Smooth muscle cell (in vitro differentiated cells): ENCODE results near the gene GRIK1. TPM values are rescaled to one million over a fixed set of nuclear protein-coding genes. Genes with fewer than 3 reads are reported as not detected.

Experiments used
- DNase-seq: peaks from one replicate; lab custom pipeline; 2025; ENCODE audit not compliant: unreplicated experiment; lab: John Stamatoyannopoulos, UW
- H2AFZ ChIP-seq: fragments of 200-600 bp; sonication (generic); 2 replicates; pipeline ENCODE4 v1.6.0; 2016; ENCODE audit warnings: antibody characterized with exemption, low read depth, mild to moderate bottlenecking
- H3F3A ChIP-seq: fragments of 200-600 bp; sonication (generic); 2 replicates; pipeline ENCODE4 v1.6.0; 2017; ENCODE audit warnings: antibody characterized with exemption, low read depth
- H3K27ac ChIP-seq: fragments of 200-600 bp; sonication (generic); 2 replicates; pipeline ENCODE4 v1.5.1; 2016; ENCODE audit warnings: low read depth, mild to moderate bottlenecking
- H3K27me3 ChIP-seq: fragments of 200-600 bp; sonication (generic); 2 replicates; pipeline ENCODE4 v1.6.1; 2016; ENCODE audit warnings: low read depth, mild to moderate bottlenecking
- H3K36me3 ChIP-seq: fragments of 200-600 bp; sonication (generic); 2 replicates; pipeline ENCODE4 v1.5.1; 2016; ENCODE audit warnings: low read depth
- H3K4me1 ChIP-seq: fragments of 200-600 bp; sonication (generic); 2 replicates; pipeline ENCODE4 v1.5.1; 2016; ENCODE audit warnings: low read depth
- H3K4me2 ChIP-seq: fragments of 200-600 bp; sonication (generic); 2 replicates; pipeline ENCODE4 v1.6.0; 2016; ENCODE audit warnings: mild to moderate bottlenecking
- H3K4me3 ChIP-seq: fragments of 200-600 bp; sonication (generic); 2 replicates; pipeline ENCODE4 v1.5.1; 2016; ENCODE audit warnings: mild to moderate bottlenecking
- H3K79me2 ChIP-seq: fragments of 200-600 bp; sonication (generic); 2 replicates; pipeline ENCODE4 v1.6.0; 2016; ENCODE audit warnings: low read depth, mild to moderate bottlenecking
- H3K9ac ChIP-seq: fragments of 200-600 bp; sonication (generic); 2 replicates; pipeline ENCODE4 v1.6.0; 2016; ENCODE audit warnings: low read depth
- H3K9me3 ChIP-seq: fragments of 200-600 bp; sonication (generic); replicated peaks from 2 replicates; pipeline ENCODE4 v1.5.1; 2016; ENCODE audit warnings: low read depth
- H4K20me1 ChIP-seq: fragments of 200-600 bp; sonication (generic); 2 replicates; pipeline ENCODE4 v1.6.0; 2016; ENCODE audit warnings: low read depth
- WGBS: methylation state at CpG from one replicate; pipeline ENCODE4 v1.1.7; 2016; ENCODE audit warnings: low lambda C conversion rate; 5-methylcytosine and 5-hydroxymethylcytosine counted together
- polyA plus RNA-seq: library from polyadenylated mRNA; unstranded; fragments of >200 nt; fragmentation: Nextera tagmentation; extraction: Ambion mirVana; gene quantifications from 2 replicates; pipeline ENCODE4 v1.2.1, GENCODE V29; 2016
- total RNA-seq: library from RNA; depleted of rRNA; stranded (reverse); fragments of >200 nt; gene quantifications from 2 replicates; pipeline ENCODE4 v1.2.3, GENCODE V29; 2014
- TF ChIP-seq, protein P1 (sequence below): fragments of 200-600 bp; sonication (generic); IDR thresholded peaks from 2 replicates; pipeline ENCODE4 v1.5.1; 2017; ENCODE audit warnings: borderline replicate concordance, mild to moderate bottlenecking, antibody characterized with exemption; ENCODE audit not compliant: insufficient read depth, poor library complexity, severe bottlenecking

GRIK1 gene
- total and polyA plus RNA-seq, 2 experiments from 2014 or later: 0.09 TPM; not detected in 1

DNA sequence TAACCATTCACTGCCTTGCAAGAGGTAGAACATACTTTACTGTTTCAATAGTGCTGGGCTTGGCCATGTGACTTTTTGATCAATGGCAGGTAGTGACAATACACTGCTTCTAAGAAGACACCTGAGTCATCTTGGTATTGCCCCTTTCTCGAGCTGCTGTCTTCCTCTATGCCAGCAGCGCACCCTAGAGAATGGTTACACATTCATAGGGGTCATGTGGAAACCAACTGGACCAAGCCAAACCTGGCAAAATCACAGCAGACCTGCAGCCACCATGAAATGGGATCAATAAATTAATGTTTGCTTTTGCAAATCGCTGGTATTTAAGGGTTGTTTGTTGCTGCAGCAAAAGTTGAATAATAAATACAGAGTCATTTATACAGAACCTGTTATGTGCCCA, 122.3 kb downstream of the GRIK1 start:
- H3K36me3 ChIP-seq: no peaks in the 10 kb centered on the region
- no peak overlapping the region for H3K9ac ChIP-seq
- no peak overlapping the region for H3K4me2 ChIP-seq
- no peaks in the 10 kb centered on the region for H3F3A ChIP-seq
- no peaks in the 10 kb centered on the region for H3K9me3 ChIP-seq
- DNase-seq: no peak
- peaks cover under 1% of the 10 kb centered on the region for H3K27me3 ChIP-seq
- H3K4me3 ChIP-seq: no peak overlapping the region
- H3K79me2 ChIP-seq: no peaks in the 10 kb centered on the region
- no peaks in the 10 kb centered on the region for H4K20me1 ChIP-seq
- no peak overlapping the region for H2AFZ ChIP-seq
- H3K4me1 ChIP-seq: no peaks in the 10 kb centered on the region
- 88% methylated on average over 3 of the region's 3 CpGs for WGBS
- H3K27ac ChIP-seq: no peak overlapping the region
- TF ChIP-seq, protein P1, sequence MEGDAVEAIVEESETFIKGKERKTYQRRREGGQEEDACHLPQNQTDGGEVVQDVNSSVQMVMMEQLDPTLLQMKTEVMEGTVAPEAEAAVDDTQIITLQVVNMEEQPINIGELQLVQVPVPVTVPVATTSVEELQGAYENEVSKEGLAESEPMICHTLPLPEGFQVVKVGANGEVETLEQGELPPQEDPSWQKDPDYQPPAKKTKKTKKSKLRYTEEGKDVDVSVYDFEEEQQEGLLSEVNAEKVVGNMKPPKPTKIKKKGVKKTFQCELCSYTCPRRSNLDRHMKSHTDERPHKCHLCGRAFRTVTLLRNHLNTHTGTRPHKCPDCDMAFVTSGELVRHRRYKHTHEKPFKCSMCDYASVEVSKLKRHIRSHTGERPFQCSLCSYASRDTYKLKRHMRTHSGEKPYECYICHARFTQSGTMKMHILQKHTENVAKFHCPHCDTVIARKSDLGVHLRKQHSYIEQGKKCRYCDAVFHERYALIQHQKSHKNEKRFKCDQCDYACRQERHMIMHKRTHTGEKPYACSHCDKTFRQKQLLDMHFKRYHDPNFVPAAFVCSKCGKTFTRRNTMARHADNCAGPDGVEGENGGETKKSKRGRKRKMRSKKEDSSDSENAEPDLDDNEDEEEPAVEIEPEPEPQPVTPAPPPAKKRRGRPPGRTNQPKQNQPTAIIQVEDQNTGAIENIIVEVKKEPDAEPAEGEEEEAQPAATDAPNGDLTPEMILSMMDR: no peak

DNA sequence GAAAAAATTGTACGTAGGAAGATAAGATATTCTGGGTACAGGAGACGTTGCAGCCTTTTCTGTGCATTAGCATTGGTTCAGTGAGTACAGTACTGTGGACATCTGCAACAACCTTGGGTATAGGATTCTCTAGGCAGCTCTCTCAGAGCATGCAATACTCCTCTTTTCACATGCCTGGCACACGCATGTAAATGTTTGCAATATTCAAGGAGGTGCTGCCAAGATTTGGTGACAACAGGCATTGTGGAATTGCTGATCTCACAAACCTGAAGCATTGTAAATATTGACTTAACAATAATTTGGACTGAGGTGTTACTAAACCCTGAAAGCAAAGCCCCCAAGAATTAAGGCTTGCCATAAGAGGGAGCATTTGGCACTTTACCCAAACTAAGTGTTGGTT, 126.8 kb downstream of the GRIK1 start:
- no peaks in the 10 kb centered on the region for H3K79me2 ChIP-seq
- peaks cover 4% of the 10 kb centered on the region for H3K27me3 ChIP-seq
- no peaks in the 10 kb centered on the region for H3K9me3 ChIP-seq
- H3K4me3 ChIP-seq: no peak overlapping the region
- H2AFZ ChIP-seq: no peak overlapping the region
- no peak overlapping the region for H3K9ac ChIP-seq
- H3K4me2 ChIP-seq: no peak overlapping the region
- no peak overlapping the region for H3K27ac ChIP-seq
- H3K4me1 ChIP-seq: no peaks in the 10 kb centered on the region
- no peaks in the 10 kb centered on the region for H3F3A ChIP-seq
- 65% methylated on average over 3 of the region's 3 CpGs for WGBS
- no peaks in the 10 kb centered on the region for H3K36me3 ChIP-seq
- no peaks in the 10 kb centered on the region for H4K20me1 ChIP-seq
- no peak for DNase-seq
- TF ChIP-seq, protein P1: no peak

DNA sequence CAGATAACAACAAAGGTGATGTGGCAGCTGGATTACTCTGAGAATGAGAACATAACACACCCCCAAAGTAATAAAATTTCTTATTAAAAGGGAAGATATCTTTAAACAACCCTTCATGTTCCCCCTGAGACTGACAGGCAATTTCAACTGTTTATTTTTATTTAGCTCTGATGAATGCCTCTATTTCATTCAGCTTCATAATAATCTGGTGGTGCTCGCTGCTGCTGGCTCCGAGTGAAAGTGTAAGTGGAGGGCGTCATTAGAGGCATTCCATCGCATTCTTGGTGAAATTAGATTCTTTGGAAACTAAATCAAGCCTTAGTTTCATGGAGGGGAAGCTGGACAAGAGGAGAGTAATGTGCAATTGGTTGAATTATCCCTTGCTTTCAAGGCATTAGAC, 128.9 kb downstream of the GRIK1 start:
- Histone ChIP-seq H3K27me3 (peaks cover 4% of the 10 kb centered on the region), H3K4me3 (no peak overlapping the region), H3K9ac (no peak overlapping the region), H3K9me3 (no peaks in the 10 kb centered on the region), H3K4me1 (no peaks in the 10 kb centered on the region), H3F3A (no peaks in the 10 kb centered on the region), H3K79me2 (no peaks in the 10 kb centered on the region), H3K4me2 (no peak overlapping the region), H4K20me1 (no peaks in the 10 kb centered on the region), H3K27ac (no peak overlapping the region), H3K36me3 (no peaks in the 10 kb centered on the region), H2AFZ (no peak overlapping the region)
- WGBS: 87% methylated on average over 4 of the region's 4 CpGs
- TF ChIP-seq, protein P1: no peak
- no peak for DNase-seq

DNA sequence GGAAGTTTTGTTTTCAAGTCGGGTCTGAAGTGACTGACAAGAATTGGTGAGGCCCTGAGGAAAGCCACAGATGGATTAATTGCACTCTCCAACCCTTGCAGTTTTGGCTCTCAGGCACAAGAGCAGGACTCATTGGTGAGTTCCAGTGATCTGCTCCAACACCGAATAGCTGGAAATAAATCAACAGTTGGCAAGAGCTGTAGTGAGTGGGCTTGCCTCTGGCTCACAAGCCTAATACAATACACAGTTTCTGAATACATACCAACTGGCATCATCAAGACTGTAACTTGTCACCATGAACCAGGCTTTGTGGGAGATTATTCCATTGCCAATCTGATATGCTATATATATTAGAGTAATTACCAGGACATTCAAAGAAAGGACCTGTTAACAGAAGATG, 131.6 kb downstream of the GRIK1 start:
- H3K27ac ChIP-seq: no peak overlapping the region
- no peak overlapping the region for H3K4me2 ChIP-seq
- no peak overlapping the region for H3K9ac ChIP-seq
- H3K27me3 ChIP-seq: peaks cover 4% of the 10 kb centered on the region
- no peaks in the 10 kb centered on the region for H3K9me3 ChIP-seq
- no peaks in the 10 kb centered on the region for H3K4me1 ChIP-seq
- H3K4me3 ChIP-seq: no peak overlapping the region
- 79% methylated on average over 2 of the region's 2 CpGs for WGBS
- H3K79me2 ChIP-seq: no peaks in the 10 kb centered on the region
- H4K20me1 ChIP-seq: no peaks in the 10 kb centered on the region
- no peak for DNase-seq
- no peak overlapping the region for H2AFZ ChIP-seq
- TF ChIP-seq, protein P1: no peak
- H3K36me3 ChIP-seq: no peaks in the 10 kb centered on the region
- H3F3A ChIP-seq: no peaks in the 10 kb centered on the region
